Endothelial cell of umbilical vein (primary cell): ENCODE data around the gene RNASEH2B. TPM values are rescaled to one million over a fixed set of nuclear protein-coding genes. Genes with fewer than 3 reads are reported as not detected.

Experiments used
- BruUV-seq: library from RNA; stranded (reverse); fragments of 400-500 nt; replicated peaks from 2 replicates; lab custom pipeline; 2021; lab: Mats Ljungman, UMichigan
- CTCF ChIA-PET: fragments of 300-600, 350-600 bp; sonication (Branson Sonifier 250); formaldehyde crosslinking; loops from one replicate; lab custom pipeline; 2021; ENCODE audit warnings: antibody characterized with exemption, inconsistent platforms; lab: Charles Lee
- POLR2A ChIA-PET: fragments of 300-600, 350-600 bp; sonication (Branson Sonifier 250); formaldehyde crosslinking; loops from one replicate; lab custom pipeline; 2021; ENCODE audit warnings: antibody characterized with exemption, inconsistent platforms; lab: Charles Lee
- DNase-seq: peaks from one replicate; pipeline ENCODE4 v3.0.0-alpha.2; 2011; ENCODE audit warnings: low read depth, low spot score
- FAIRE-seq: peaks from 2 replicates; lab custom pipeline; 2011; peaks lifted over from hg19 to GRCh38; lab: Jason Lieb, UNC
- H2AFZ ChIP-seq: 2 replicates; pipeline ENCODE4 v1.6.0; 2012; ENCODE audit warnings: low read depth, low read length, control low read depth, inconsistent platforms
- H3K27ac ChIP-seq: 2 replicates; pipeline ENCODE4 v1.5.1; 2011; ENCODE audit warnings: low read depth, mild to moderate bottlenecking, control low read depth, low read length, moderate library complexity; ENCODE audit not compliant: insufficient read depth
- H3K27me3 ChIP-seq, 2 experiments: 2 replicates each; pipeline versions ENCODE4 v1.6.0 to v1.6.1; 2011; ENCODE audit warnings: low read length in 2 of 2, mixed read lengths in 1 of 2; ENCODE audit not compliant: control insufficient read depth in 2 of 2, insufficient read depth in 2 of 2
- H3K36me3 ChIP-seq, 2 experiments: 2 replicates in 1 of 2; 3 replicates in 1 of 2; pipeline ENCODE4 v1.5.1; 2011; ENCODE audit warnings: low read length in 2 of 2, mild to moderate bottlenecking in 1 of 2, moderate library complexity in 1 of 2; ENCODE audit not compliant: control insufficient read depth in 2 of 2, insufficient read depth in 2 of 2; ENCODE audit errors: extremely low read depth in 1 of 2
- H3K4me1 ChIP-seq: 3 replicates; pipeline ENCODE4 v1.5.1; 2011; ENCODE audit warnings: mild to moderate bottlenecking, low read length; ENCODE audit not compliant: control insufficient read depth, insufficient read depth; ENCODE audit errors: extremely low read depth
- H3K4me2 ChIP-seq: 2 replicates; pipeline ENCODE4 v1.6.1; 2011; ENCODE audit warnings: low read length, control low read depth, mixed read lengths; ENCODE audit not compliant: insufficient read depth
- H3K4me3 ChIP-seq, 3 experiments: fragments of 200-600 bp in 1 of 3; sonication (generic), shearing (Covaris generic) in 1 of 3; replicated peaks in 1 of 3; 2 replicates each; pipeline ENCODE4 v1.5.1; 2011 to 2016; ENCODE audit warnings: control low read depth in 3 of 3, low read length in 3 of 3, mild to moderate bottlenecking in 2 of 3, inconsistent platforms in 1 of 3, low read depth in 1 of 3, moderate library complexity in 1 of 3; ENCODE audit not compliant: insufficient read depth in 1 of 3
- H3K79me2 ChIP-seq: 2 replicates; pipeline ENCODE4 v1.6.0; 2012; ENCODE audit warnings: low read length, inconsistent platforms; ENCODE audit not compliant: control insufficient read depth, insufficient read depth
- H3K9ac ChIP-seq: replicated peaks from 2 replicates; pipeline ENCODE3; 2011; ENCODE audit warnings: low read length, control low read depth; ENCODE audit not compliant: insufficient read depth; ENCODE audit errors: extremely low read depth
- H3K9me1 ChIP-seq: replicated peaks from 3 replicates; pipeline ENCODE4 v1.6.0; 2011; ENCODE audit warnings: mild to moderate bottlenecking, low read length; ENCODE audit not compliant: control insufficient read depth, insufficient read depth; ENCODE audit errors: extremely low read depth
- H3K9me3 ChIP-seq: replicated peaks from 2 replicates; pipeline ENCODE4 v1.5.1; 2012; ENCODE audit warnings: low read length, inconsistent platforms; ENCODE audit not compliant: control insufficient read depth, insufficient read depth
- H4K20me1 ChIP-seq: replicated peaks from 2 replicates; pipeline ENCODE3; 2011; ENCODE audit warnings: mild to moderate bottlenecking, low read length; ENCODE audit not compliant: control insufficient read depth, insufficient read depth; ENCODE audit errors: extremely low read depth
- CTCF ChIP-seq, 2 donors: IDR thresholded peaks; 1 replicate in 1 of 2; 2 replicates in 1 of 2; pipeline ENCODE4 v1.5.1; 2011; ENCODE audit warnings: low read length in 2 of 2, mild to moderate bottlenecking in 2 of 2, moderate library complexity in 2 of 2, control low read depth in 1 of 2, inconsistent platforms in 1 of 2, low read depth in 1 of 2; ENCODE audit not compliant: insufficient read depth in 1 of 2; ENCODE audit errors: extremely low read depth in 1 of 2
- EZH2 ChIP-seq: IDR thresholded peaks from 2 replicates; pipeline ENCODE4 v1.6.1; 2012; ENCODE audit warnings: borderline replicate concordance, low read depth, mild to moderate bottlenecking, moderate library complexity, low read length, inconsistent platforms; ENCODE audit not compliant: severe bottlenecking
- FOS ChIP-seq: IDR thresholded peaks from 2 replicates; pipeline ENCODE4 v1.6.1; 2011; ENCODE audit warnings: mild to moderate bottlenecking, low read length, moderate library complexity, borderline replicate concordance; ENCODE audit not compliant: insufficient read depth
- GATA2 ChIP-seq: IDR thresholded peaks from 2 replicates; pipeline ENCODE4 v1.7.0; 2011; ENCODE audit warnings: low read depth, mild to moderate bottlenecking, moderate library complexity, mixed read lengths, low read length; ENCODE audit not compliant: insufficient read length, insufficient read depth
- JUN ChIP-seq: IDR thresholded peaks from 2 replicates; pipeline ENCODE4 v1.6.1; 2011; ENCODE audit warnings: borderline replicate concordance, low read depth; ENCODE audit not compliant: insufficient read length, insufficient read depth
- MAX ChIP-seq: IDR thresholded peaks from 2 replicates; pipeline ENCODE4 v1.6.1; 2011; ENCODE audit not compliant: insufficient read depth, insufficient read length
- MYC ChIP-seq: IDR thresholded peaks from one replicate; pipeline ENCODE4 v1.6.1; 2011; ENCODE audit warnings: mild to moderate bottlenecking, low read depth, low read length
- POLR2A ChIP-seq: IDR thresholded peaks from 2 replicates; pipeline ENCODE4 v1.6.1; 2012; ENCODE audit warnings: low read depth, mild to moderate bottlenecking, control low read depth, low read length
- POLR2AphosphoS5 ChIP-seq: IDR thresholded peaks from 2 replicates; pipeline ENCODE4 v1.6.1; 2012; ENCODE audit warnings: low read depth, mild to moderate bottlenecking, control low read depth, low read length, moderate library complexity; ENCODE audit not compliant: insufficient read depth
- dilution Hi-C: fragments of 300-500 bp; cut with MboI; formaldehyde crosslinking; loops from one replicate; pipeline ENCODE4 v1.15.0; 2019; ENCODE audit warnings: low sequenced_read_pairs; ENCODE audit not compliant: extremely low pct_ligation_motif_present
- intact Hi-C: fragments of 100-400 bp; cut with micrococcal nuclease; formaldehyde crosslinking; loops from one replicate; pipeline ENCODE4 v1.10.0; 2022
- polyA plus RNA-seq, 4 experiments: library from polyadenylated mRNA; depleted of rRNA in 3 of 4; stranded (reverse) in 3 of 4; unstranded in 1 of 4; fragments of >200 nt; gene quantifications; 2 replicates each; pipeline versions ENCODE4 v1.2.1 to v1.2.3, GENCODE V29; 2011 to 2012; ENCODE audit warnings: missing spikeins in 1 of 4
- total RNA-seq: library from RNA; stranded (reverse); gene quantifications from 2 replicates; pipeline ENCODE4 v1.2.3, GENCODE V29; 2021

The RNASEH2B gene
- total and polyA plus RNA-seq, 2 donors (not counting 3 experiments of a cell fraction or from before 2014, with no cell fraction given), result 8.9 to 25.1 TPM

GRCh38 chr13:50955241-50955640 lies 45.6 kb downstream of the RNASEH2B start:
- ChIA-PET CTCF (no interaction called here), POLR2A (no interaction called here)
- Histone ChIP-seq H3K4me1 (no peaks in the 10 kb centered on the region), H3K79me2 (no peaks in the 10 kb centered on the region), H3K27ac (no peak overlapping the region), H3K9me3 (no peaks in the 10 kb centered on the region), H3K9ac (no peak overlapping the region), H3K27me3 (no peaks in the 10 kb centered on the region), H3K9me1 (no peaks in the 10 kb centered on the region), H3K4me2 (no peak overlapping the region), H3K36me3 (no peaks in the 10 kb centered on the region), H2AFZ (no peak overlapping the region), H3K4me3 (no peak overlapping the region), H4K20me1 (no peaks in the 10 kb centered on the region)
- no TSS peak for BruUV-seq
- no peak for TF ChIP-seq MAX
- FAIRE-seq (no peak), DNase-seq (no peak)
- intact Hi-C loops, result no loop called here
- dilution Hi-C loops, result no loop called here

GRCh38 chr13:50955798-50956197 lies 46.2 kb downstream of the RNASEH2B start:
- Histone ChIP-seq H3K9me3 (no peaks in the 10 kb centered on the region), H3K79me2 (no peaks in the 10 kb centered on the region), H3K36me3 (no peaks in the 10 kb centered on the region), H3K27me3 (no peaks in the 10 kb centered on the region), H3K4me2 (no peak overlapping the region), H3K9ac (no peak overlapping the region), H3K9me1 (no peaks in the 10 kb centered on the region), H4K20me1 (no peaks in the 10 kb centered on the region), H3K4me3 (no peak overlapping the region), H2AFZ (no peak overlapping the region), H3K4me1 (no peaks in the 10 kb centered on the region), H3K27ac (no peak overlapping the region)
- BruUV-seq, result no TSS peak
- dilution Hi-C loops (no loop called here), intact Hi-C loops (no loop called here)
- POLR2A ChIA-PET, result no interaction called here
- TF ChIP-seq POLR2AphosphoS5 (no peak), POLR2A (no peak), FOS (no peak), CTCF (IDR thresholded peaks at IDR 0.05; ENCODE audit: extremely low read depth in 1 of 2, insufficient read depth in 1 of 2, low read depth in 1 of 2, low read length in 2 of 2) (no peak), JUN (no peak), MAX (no peak), MYC (no peak), EZH2 (no peak), GATA2 (no peak)
- CTCF ChIA-PET, result no interaction called here
- DNase-seq, result no peak
- no peak for FAIRE-seq
